Measurements from ENCODE around the gene SGCD.

The SGCD gene

DNA sequence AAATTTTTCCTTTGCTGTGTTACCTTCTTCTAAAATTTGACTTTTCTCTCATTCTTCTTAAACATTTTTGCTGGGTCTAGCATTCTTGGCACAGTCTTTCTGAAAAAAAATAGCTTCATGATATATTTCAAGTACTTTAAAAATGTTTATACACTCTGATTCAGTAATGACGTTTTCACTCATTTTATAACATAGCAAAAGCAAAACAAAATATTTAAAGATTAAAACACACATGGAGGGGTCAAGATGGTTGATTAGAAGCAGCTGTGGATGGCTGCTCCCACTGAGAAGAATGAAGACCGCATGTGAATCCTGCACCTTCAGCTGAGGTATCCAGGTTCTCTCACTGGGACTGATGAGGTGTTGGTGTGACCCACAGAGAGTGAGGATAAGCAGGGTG lies 188.2 kb downstream of the SGCD start:
- no peak for DNase-seq (ENCODE audit: low spot score)

DNA sequence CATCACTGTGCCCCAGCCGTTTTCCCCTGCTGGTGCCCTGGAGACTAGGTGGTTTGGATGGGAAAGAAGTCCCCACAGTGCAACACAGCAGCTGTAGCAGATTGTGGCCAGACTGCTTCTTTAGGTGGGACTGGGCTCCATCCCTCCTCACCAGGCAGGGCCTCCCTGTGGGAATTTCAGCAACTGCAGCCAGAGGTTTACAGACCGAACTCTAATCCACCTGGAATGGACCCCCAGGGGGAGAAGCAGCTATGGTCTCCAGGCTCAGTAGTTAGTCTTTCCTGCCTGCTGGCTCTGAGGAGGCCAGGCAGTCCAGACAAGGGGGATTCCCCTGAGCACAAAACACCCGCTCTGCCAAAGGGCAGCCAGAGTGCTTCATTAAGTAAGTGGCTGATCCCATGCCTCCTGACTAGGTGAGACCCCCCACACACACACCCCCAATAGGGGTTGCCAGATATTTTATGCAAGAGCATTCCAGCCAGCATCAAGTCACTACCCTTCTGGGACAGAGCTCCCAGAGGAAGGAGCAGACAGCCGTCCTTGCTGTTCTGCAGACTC lies 188.9 kb downstream of the SGCD start:
- DNase-seq (ENCODE audit: low spot score), result no peak

DNA sequence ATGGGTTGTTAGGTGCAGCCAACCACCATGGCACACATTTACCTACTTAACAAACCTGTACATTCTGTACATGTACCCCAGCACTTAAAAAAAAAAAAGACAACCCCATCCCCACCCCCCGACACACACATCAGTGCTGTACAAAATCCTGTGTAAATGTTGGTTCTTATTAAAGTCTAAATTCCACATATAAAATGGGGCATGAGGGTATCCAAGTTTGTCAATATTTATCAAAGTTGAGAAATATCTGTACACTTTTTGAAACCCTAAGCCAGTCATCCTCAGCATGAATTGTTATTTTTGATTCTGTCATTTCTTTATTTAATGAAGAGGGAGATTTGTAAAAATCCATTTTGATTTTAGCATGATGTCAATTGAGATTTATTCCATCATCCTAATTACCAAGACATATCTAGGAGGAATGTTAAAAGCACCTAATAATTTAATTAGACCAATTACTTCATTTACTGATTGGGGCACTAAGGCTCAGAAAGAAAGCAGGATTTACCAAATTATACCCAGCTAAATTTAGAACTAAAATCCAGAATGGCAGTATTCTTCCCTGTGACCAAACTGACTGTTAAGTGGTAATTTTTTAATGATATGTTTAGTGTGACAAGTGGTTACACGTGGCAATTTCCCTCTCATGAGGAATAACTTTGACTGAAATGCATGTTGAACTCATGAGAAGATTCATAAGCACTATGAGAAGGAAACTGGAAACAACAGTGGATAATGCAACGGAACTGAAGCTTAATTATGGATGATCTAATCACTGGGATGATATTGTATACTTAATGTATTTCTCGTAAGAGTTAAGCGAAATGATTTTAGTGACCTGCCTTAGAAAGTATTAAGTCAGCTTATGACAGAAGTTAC lies 195.9 kb downstream of the SGCD start:
- no peak for DNase-seq (ENCODE audit: low spot score)

DNA sequence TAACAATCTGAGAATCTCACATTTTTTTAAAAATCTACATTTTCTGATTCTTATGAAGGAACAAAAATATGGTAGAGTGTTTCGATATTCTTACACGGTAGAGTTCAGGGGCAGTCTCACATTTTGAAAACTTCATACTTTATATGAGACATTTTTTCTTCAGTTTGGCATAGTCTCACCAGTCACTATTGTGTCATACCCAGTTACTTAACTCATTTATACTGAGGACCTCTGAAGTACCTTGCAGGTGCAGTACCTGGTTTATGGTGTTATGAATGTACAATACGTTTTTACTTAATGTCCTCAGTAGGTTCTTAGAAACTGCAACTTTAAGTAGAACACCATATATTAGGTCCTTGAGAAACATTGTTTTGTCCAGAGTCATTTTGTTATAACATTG lies 196.6 kb downstream of the SGCD start:
- DNase-seq (ENCODE audit: low spot score), result no peak

DNA sequence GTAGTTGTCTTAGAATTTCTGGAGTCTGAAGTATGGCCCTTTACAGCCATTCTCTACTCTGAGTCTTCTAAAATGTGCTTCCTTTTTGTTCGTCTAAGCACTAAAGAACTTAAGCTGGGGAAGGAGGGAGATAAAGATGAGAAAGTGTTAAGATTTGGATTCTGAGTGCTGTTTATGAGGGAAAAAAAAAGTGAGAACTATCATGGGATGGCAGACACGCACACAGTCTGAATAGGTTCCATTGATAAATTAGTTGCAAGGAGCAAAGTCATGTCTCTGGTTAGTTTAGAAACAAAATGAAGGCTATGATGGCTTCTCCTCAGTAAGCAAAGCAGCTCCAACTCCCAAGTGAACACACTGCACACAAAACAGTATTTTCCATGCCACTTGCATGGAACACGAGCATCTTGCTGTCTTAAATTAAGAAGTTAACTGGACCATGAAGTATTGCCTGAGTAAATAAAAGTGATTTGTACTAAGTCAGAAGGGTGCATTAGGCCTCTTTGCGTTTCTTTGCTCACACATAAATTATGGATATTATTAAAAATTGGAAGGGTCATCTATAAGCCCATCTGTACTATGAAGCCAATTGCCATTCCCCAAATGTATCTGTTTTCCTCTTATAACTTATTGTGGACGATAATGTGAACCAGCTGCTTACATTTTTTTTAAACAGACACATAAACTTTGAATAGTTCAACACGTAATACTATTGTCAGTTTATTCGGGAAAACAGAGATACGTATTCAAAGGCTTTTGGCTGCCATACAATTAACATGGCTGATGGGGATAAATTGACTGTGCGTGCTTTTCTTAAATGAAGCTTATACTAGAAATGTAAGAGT lies 199.3 kb downstream of the SGCD start:
- no peak for DNase-seq (ENCODE audit: low spot score)

DNA sequence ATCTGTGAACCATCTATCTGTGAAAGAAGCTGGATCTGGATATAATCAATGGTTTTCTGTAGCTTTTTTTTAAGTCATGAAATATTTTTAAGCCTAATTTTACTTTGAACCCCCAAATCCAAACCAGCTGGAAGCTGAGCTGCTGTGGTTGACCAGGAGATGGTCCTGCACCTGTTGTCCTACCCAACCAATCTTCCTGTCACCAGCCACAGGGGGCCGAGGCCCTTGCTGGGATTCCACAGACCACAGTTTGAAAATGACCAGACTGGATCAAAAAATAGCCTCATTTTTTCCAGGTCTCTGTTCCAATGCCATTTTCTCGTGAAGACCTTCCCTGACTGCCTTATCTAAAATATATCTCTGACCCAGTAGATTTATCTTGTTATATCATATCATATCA lies 200.6 kb downstream of the SGCD start:
- no peak for DNase-seq (ENCODE audit: low spot score)

DNA sequence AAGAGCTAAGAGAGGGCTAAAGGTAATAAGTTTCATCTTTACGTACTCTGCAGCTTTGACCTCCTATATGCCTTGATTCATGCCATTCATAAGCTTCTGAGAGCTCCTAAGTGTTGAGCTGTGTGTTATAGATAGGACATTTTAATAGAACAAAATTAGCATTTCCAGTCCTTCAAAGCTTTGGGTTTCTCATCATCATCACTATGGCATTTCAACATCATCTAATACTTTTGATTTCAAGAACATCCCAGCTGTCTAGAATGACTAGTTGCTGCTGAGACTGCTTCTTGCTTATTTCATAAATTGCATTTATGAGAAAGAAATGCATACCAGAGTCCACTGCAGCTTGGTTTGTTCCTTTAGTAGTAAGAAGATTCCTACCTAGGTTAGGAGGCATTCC lies 201.7 kb downstream of the SGCD start:
- DNase-seq (ENCODE audit: low spot score), result no peak

DNA sequence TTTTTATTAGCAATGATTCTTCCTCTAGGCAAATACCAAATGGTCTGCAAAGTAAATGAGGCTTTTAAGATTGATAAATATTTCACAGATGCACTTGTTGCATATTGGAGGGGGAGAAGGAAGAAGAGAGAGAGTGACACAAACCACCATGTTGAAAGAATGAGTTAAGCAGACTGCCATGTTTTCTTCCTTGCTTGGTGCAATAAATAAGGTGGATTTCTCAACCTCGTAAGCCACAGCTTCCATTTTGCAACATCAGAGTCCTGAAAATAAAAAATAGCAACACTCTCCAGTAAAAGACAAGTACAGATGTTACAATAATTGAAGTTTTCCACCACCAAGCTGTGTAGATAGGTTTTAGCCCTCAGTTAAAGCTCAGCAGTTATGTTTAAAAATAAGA lies 202.9 kb downstream of the SGCD start:
- DNase-seq (ENCODE audit: low spot score), result no peak

DNA sequence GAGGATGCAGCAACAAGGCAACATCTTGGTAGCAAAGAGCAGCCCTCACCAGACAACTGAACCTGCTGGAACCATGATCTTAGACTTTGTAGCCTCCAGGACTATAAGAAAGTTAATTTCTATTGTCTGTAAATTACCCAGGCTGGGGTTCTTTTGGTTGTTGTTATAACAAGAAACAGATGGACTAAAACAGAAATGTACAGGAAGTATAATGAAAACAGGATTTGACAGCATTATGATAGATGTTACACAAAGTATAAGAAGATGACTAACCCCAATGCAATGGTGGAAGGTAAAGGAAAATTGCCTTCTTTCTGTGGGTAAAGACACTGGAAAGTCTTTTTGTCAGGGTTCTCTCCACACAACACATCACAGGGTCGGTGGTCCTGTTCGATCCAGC lies 204.2 kb downstream of the SGCD start:
- no peak for DNase-seq (ENCODE audit: low spot score)

DNA sequence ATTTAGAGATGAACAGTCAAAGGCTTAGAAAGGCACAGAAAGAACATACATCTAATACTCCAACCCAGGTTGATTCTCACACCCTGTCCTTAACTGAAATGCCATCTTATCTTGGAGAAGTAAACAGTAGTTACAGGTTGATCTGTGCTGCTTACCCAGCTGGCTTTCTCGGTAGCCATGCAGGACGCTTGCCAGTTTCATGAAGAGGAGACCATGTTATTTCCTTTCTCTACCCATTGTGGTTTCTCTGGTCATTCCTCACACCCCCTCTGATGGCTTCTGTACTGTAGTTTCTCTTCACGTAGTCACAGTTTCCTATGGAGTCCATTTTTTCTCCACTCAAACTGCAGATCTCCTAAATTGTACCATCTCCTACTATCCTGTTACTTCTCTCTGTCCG lies 206.0 kb downstream of the SGCD start:
- no peak for DNase-seq (ENCODE audit: low spot score)

DNA sequence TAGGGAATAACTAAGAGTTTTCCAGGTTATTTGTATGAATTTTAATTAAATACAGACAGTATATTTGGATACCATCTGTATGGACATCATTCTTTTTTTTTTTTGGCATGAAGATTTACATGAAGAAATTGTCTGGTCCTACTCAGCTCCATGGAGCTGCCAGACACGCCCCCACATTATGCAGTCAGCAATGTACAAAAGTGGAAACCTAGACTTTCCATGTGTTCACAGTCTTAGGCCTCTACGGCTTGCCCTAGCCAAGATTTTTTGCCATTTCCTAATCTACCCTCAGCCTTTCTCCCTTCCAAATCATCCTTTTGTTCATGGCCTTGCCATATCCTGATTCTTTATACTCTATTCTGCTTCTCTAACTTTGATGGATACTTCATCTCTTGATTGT lies 207.1 kb downstream of the SGCD start:
- DNase-seq (ENCODE audit: low spot score), result no peak

DNA sequence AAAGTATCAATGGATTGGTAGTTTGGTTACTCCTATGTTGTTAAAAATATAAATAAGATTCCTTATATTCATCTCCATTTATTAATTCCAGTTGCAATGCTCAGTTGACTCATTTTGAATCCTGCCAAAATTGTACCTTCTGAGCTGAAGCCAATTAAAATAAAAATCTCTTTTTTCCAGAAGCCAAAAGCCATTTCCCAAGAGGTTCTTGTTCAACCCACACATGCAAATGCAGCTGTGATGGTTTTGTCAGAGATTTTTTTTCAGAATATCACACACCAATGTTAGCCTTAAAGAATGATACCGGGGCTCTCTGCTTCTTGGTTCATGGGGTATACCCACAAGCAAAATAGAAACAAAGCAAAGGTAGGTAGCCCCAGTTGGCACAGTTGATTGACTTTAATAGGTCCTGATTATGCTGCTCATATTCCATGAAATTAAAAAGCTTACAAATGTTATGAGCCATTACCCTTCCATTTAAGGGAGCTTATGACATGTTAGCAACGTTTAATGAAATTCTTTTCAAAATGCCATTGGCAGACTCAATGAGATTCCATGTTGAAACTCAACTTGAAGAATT lies 208.0 kb downstream of the SGCD start:
- no peak for DNase-seq (ENCODE audit: low spot score)

DNA sequence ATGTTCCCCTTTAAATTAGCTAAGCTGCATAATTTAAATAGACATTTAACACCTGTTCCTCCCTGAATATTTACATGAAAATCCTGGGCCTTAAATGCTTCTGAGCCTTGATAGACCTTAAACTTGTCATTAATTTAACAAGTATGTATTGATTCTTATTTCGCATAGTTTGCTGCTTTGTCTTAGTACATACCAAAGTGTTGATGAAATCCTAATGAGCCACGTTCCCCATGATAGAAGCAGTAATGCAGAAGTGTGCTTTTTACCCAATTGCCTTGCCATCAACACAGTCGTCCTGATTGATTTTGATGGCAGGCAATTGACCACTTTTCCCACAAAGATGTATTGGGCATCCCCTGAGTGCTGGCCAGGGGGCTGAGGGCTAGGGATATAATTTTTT lies 213.5 kb downstream of the SGCD start:
- DNase-seq (ENCODE audit: low spot score), result no peak

DNA sequence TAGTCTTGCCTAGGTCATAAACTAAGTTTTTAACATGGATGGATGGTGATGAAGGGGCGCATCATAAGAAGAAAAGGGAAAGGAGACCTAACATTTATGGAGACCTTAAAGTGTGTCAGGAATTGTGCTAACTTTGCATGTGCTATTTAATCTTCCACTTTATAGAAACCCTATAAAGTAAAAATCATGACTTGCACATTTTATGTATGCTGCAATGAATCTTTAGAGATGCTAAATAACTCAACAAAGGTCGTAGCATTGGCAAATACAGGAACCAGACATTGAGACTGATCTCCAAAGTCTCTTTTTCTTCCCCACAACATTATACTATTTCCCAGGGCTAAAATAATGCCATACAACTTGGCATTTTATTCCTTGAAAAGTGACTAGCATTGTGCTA lies 214.6 kb downstream of the SGCD start:
- DNase-seq (ENCODE audit: low spot score), result no peak

DNA sequence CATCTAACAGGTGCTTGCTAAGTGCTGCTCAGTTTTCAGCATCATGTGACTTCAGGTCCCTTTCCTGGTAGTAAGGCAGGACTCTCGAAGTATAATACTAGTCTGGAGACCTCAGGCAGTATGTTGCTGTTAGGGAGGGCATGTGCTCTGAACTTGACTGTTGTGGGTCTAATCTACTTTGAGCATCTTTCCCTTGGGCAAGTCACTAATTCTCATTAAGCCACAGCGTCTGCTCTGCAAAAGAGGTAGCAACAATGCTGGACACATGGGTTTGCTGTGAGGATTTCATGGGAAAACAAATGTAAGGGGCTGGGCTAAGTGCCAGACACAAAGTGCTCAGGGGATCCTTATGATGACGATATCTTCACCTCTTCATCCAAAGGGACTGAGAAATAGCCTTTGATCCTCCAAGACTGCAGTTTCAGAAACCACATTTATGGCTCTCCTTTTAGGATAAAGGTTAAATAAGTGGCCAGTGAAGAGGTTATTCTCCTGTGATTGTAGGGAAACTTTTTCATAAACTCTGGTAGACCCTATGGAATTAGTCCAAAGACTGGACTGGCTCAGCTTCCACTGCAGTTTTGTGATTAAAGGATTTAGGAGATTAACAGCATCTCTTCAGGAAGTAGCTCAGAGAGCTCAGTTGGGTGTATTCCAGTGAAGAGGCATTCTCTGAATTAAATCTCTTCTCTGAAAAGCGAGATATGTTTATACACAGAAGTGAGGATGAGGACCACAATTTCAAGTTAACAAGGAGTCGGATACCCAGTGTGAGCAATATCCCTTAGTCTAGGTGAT lies 216.6 kb downstream of the SGCD start:
- no peak for DNase-seq (ENCODE audit: low spot score)

DNA sequence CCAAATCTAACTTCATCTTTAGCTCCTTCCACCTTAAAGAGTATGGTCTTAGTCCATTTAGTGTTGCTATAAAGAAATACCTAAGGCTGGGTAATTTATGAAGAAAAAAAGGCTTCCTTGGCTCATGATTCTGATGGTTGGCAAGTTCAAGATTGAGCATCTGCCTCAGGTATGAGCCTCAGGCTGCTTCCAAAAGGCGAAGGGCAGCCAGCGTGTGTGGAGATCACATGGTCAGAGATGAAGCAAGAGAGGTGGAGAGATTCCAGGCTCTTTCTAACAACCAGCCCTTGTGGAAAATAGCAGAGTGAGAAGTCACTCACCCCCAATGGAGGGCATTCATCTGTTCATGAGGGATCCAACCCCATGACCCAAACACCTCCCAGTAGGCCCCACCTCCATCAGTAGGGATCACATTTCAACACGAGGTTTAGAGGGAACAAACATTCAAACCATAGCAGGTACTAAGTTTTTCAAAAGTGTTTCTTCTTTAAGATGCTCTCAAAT lies 225.9 kb downstream of the SGCD start:
- DNase-seq (ENCODE audit: low spot score), result no peak

DNA sequence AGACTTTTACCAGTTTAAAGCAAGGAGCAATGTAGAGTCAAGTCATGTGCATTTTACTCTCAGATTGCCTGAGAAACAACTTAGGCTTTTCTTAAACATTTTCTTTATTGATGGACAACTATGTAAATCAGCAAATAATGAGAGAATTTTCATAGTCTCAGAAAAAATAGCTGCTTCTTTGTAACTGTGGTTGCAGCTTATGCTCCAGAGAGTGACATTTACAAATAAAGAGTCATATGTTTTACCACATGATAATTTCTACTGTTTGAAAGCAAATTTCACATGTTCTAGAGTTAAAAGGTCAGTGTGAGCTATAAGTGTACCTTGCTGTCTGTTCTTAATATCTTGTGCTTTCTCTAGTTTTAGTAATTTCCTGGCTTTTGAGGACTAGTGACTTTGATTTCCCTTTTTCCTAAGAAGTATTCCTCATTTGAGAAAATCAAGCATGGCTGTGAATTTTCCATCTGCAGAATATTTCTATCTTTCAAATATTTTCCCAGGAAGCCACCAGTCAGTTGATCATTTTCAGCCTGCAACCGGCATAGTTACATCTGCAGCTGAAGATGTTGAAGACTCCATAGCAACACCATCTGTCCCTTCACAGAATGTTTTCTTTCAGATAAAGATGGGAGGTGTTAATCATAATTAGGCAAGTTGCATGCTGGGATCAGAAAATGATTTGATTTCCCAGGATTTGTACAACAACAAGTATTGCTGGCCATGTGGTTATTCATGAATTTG lies 229.9 kb downstream of the SGCD start:
- DNase-seq (ENCODE audit: low spot score), result no peak

DNA sequence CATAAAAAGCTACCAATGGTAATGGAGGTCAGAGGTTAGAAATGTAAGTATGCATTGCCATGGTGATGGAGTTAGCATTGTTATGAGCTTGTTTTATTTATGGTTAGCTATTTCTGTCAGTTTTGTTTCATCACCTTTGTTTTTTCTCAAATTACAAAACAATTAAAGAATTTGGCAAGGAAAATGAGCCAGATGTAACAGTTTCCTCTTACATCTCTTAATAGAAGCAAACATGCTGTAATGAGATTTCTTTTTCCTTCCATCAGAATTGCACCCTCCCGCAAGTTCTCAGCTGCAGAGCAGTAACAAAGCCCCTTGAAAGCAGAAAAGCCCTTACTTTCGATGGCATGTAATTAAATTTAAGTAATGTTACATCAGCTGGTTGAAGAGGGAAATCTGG lies 233.0 kb downstream of the SGCD start:
- no peak for DNase-seq (ENCODE audit: low spot score)

DNA sequence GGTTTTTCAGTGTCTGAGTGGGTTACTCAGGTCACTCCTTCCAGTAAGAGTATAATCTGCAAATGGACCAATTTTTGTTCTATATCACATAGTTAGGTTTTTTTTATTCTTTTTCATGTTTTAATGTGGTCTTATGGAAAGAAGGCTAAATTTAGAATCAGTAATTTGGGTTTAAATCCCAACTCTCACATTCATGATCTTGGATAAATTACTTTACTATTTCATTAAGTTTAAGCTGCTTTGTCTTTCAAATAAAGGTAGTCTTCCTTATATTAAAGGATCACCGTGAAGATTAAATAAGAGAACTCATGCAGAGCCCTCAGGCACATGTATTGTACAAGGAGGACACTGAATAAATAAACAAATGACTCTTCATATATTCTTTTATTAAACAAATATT lies 234.7 kb downstream of the SGCD start:
- no peak for DNase-seq (ENCODE audit: low spot score)

DNA sequence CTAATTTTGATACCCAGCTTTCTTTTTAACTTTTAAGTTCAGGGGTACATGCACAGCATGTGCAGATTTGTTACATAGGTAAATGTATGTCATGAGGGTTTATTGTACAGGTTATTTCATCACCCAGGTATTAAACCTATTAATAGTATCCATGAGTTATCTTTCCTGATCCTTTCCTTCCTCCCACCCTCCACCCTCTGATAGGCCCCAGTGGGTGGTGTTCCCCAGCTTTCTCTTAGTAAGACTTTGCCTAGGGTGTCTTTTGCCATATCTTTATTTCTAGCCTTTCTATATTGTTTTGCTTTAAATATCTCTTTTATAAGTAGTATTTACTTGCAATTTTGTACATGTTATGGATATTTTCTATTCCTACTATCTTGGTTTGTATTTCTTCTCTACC lies 243.7 kb downstream of the SGCD start:
- no peak for DNase-seq (ENCODE audit: low spot score)

DNA sequence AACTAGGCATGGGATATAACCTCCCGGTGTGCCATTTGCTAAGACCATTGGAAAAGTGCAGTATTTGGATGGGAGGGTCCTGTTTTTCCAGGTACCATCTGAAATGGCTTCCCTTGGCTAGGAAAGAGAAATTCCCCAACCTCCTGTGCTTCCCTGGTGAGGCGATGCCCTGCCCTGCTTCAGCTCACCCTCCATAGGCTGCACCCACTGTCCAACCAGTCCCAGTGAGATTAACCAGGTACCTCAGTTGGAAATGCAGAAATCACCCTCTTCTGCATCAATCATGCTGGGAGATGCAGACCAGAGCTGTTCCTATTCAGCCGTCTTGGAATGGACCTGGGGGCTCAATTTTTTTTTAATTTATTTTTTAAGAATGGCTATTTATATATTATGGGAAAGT lies 254.8 kb downstream of the SGCD start:
- no peak for DNase-seq (ENCODE audit: low spot score)

Data from NAMALWA (cell line).